RKO (cell line): ENCODE results near the gene GRIK1.
"Not testable (repeated sequence)": the region's sequence is repeated elsewhere in the genome, so short reads cannot be mapped to it uniquely, and the experiment has no call there.

ENCODE experiments used
- DNase-seq: peaks from one replicate; pipeline ENCODE4 v3.0.0-alpha.2; 2016; ENCODE audit warnings: low spot score

Gene GRIK1

DNA sequence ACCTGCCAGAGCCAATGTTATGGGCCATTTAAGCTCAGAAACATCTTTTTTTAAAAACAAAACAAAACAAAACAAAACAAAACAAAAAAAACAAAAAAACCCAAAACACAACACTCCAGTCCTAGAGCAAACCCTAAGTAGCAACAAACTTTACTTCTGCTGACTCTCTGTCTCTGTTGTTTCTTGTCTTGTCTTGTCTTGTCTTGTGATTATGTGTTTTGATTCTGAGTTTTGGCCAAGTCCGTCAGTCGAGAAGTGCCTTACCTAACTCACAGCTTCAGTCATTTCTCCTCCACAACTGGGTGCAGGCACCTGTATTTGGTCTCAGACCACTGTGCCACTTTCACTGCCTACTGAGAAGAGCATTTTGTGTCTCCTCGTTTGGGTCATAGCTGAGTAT, 333.2 kb downstream of the GRIK1 start:
- no peak for DNase-seq

DNA sequence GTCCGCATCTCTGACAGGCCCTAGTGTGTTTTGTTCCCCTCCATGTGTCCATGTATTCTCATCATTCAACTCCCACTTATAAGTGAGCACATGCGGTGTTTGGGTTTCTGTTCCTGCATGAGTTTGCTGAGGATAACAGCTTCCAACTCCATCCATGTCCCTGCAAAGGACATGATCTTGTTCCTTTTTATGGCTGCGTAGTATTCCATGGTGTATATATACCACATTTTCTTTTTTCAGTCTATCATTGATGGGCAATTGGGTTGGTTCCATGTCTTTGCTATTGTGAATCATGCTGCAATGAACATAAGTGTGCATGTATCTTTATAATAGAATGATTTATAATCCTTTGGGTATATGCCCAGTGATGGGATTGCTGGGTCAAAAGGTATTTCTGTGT, 334.6 kb downstream of the GRIK1 start:
- DNase-seq, result not testable (repeated sequence)

DNA sequence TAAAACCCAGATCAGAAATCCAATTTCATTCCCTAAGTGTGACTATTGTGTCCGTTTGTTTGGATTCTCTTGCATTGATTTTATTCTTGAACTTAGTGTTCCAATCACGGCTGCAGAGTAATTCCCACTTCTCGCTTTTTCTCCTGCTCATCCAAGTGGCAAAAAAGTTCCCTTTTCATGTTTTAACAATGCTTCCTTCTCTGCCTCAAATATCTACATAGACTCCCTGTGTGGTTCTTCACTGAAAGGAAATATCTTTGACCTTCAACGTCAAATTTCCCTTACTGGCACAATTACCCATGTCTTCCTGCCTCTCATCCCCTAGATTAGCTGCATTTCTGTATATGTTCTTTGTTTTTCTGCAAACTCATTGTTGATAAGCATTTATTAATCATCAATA, 335.7 kb downstream of the GRIK1 start:
- DNase-seq, result no peak

DNA sequence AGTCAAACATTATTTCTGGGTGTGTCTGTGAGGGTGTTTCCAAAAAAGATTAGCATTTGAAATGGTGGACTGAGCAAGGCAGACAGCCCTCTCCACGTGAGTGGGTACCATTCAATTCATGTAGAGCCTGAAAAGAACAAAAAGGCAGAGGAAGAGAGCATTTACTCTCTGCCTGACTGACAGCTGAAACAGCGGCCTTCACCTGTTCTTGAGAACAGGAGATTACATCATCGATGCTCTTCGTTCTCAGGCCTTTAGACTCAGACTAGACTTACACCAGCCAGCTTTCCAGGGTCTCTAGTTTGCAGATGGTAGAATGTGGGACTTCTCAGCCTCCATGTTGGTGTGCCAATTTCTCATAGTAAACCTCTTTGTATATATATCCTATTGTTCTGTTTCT, 338.7 kb downstream of the GRIK1 start:
- DNase-seq, result no peak

DNA sequence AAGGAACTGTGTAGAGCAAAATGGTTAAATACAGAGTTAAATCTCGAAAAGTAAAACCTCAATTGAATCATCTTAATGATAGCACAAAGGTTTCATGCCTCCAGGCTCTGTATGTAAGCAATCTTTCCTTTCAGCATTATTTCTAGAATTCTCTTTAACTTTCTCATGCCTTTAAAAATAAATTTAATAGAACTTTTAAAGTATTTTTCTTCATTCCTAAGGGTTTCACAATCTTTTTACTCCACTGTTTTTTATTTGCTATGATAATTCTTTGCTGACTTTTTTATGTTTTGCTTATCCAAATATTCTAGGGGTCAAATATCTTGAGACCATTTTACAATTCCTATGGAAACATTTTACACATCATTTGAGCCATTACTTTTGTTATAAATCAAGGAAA, 353.1 kb downstream of the GRIK1 start:
- no peak for DNase-seq

DNA sequence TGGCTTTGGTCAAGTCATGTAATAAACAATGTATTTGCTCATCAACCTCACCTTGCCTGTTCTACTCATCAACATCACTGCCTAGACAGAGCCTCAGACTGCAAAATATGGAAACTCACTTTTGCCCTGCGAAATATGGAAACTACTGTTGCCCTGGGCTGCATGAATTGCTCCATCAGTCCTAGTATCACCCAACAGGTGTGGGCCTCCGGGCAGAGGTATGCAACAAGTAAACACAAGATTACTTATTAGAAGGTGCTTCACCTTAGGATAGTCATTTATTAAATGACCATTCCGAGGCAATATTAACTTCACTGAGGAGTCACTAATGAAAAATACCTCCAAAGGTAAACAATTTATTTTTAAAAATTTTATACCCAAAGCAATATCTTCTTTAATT, 354.3 kb downstream of the GRIK1 start:
- DNase-seq, result no peak

DNA sequence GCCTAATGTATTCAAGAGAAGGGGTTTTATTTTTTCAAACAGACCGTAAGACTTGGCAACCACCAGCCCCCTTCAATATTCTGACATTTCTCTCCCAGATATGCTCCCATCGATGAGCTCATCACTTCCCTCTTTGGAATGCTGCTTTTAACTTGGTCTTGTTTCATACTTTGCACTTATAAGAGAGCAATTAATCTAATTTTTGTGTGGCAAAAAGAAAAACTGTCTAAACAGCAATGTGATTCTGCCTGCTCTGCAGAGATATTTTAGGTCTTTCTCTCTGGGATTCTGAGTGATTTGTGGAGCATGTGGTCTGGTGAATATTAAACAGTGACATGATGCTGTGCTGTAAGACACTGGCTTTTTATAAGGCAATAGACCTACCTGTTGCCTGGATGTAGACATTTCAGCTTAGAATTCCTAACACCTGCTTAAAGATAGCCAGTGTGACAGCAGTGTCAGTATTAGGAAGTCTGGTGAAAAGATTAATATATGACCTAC, 356.3 kb downstream of the GRIK1 start:
- no peak for DNase-seq

DNA sequence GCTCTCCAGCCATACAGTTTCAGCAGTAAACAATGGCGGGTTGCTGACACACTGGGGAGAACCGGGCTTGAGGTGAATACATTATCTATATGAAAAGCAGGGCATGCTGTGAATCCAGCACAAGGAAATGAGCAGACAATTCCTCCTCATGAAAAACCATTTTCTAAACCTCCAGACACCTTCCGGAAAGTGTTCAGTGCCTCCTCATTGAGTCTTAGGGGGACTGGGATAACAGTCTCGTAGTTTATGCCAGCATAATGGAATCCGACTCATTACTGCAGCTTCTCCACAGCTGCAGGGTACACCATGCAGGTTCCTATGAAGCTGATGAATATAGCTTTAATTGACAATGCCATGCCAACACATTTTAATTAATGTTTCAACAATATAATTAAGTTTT, 356.9 kb downstream of the GRIK1 start:
- DNase-seq, result no peak

DNA sequence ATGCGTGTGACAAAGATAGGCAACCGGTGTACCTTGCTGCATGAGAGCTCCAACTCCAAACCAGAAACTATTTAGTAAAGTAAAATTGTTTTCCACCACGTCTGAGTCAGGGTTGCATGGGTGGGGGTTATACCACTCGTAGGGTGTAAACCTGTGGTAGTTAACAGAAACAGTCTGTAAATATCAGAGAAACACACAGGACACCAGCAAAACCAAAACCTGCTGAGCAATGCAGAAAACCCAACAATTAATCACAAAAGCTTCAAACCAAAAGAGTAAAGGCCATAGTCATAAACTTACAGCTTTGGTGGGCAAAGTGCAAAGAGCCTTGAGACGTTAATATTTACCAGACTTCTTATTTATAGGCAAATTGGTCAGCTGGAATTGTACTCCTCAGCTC, 358.4 kb downstream of the GRIK1 start:
- no peak for DNase-seq

DNA sequence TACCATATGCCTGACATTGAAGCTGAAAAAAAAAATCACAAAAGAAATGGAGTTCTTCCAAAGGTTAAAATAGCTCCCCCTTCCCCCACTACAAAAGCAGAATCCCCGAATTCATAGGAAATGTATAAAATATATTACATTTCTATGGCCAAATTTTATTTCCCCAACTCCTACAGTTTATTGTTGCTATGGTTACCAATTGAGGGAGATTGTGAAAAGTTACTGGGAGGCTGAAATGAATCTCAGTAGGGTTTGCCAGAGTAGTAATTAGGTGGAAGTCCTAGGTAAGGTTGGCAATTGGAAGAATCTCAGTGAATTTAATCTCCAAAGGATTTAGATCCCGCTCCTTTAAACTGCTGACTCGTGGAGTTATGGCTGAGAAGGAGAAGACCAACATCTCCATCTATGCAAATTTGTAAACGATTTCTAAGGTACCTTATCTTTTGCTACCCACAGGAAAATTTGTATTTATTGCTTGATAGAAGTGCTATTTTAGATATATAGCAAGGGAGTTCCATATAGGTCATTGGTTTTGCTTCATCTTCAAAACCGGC, 359.0 kb downstream of the GRIK1 start:
- DNase-seq, result no peak

DNA sequence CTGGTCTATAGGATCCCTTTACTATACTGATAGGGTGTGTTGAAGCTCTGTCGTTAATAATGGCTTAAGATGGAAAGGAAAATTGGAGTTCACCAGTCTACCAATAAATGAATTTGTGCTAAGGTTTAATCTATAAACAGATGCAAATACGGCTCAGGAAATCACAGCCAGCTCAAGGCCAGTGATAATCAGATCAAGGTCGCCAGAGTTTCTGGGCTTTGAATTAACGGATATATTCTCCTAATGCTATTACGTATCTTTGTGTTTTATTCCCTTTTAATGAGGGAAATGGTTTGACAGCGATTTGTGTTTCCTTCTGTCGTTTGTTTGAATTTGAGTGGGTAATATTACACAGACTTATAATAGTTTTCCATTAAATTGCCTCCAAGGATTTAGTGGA, 361.5 kb downstream of the GRIK1 start:
- DNase-seq, result no peak

DNA sequence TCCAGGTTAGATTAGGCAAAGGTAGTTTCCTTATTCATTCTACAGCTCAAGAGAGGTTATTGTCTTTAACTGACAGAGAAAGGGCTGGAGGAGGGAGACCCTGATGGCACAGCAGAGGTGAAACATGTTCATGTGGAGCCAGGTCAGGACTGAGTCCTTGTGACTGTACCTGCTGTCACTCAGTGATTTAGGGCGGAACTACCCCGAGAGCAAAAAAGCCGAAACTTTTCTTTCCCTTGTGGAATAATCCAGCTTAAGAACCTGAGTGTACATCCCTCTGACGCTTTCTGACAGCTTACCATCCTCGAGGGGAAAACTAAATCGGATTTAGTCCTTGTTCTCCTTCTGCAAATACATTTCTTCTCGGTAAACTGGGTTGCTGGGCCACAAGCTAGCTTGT, 367.8 kb downstream of the GRIK1 start:
- DNase-seq, result no peak

DNA sequence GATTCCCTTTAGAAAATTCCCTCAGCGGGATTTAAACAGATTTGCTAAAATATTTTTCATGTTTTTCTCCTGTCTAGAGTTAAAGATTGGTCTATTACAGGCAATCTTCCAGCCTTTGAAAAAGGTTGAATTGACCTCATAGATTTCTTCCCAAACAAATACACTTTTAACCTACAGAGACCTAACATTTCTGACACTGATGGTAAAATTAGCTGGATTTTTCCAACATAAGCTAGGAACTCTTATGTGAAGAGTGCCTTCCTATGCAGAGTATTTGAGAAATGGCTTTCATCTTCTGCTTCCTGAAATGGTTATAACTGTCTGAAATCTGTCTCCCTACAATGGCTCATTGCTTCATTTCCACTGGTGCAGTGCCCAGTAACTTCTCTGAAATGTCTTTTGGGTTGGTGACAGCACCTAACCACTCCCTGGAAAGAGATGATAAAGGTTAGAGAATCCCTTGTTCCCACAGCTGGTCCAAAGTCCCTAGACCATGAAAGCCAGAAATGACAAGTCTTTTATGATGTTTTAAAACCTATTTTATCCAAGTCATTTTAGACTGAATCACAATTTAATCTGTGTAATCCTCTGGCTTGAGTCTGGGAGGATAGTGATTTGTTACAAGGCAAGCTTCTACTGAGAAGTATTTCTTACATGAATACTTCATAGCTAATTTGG, 371.6 kb downstream of the GRIK1 start:
- no peak for DNase-seq

DNA sequence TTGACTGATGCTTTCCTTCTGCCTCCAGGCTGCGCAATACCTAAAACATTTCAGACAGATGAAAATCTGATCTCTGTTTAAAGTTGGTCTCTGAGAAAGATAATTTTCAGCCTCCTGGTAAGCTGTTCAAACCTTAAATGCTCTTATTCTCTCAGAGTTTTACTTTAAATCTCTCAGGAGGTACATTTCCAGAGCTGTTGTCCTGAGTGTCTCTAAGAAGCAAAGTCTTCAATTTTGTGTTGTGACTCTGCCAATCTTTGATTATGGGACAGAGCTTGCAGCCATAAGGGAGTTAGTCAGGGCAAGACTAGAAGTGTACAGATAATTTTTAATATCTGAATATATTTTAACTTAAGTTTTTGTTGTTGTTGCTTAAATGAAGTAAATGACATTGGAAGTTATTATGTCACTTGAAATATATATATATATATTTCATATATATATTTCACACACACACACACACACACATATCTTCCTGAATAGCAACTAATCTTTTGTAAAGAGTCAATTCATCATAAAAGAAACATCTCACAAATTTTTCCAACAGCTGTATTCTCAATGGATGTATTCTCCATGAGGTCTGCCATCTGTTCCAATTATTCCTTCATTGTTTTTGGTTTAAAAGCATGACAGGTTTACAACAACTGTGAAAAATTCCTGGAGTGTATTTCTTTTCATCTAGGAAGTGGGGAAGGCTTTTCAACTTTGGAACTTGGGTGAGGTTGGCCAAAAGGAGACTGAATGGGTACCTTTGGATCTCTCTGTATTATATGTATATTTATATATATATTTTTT, 381.7 kb downstream of the GRIK1 start:
- no peak for DNase-seq

DNA sequence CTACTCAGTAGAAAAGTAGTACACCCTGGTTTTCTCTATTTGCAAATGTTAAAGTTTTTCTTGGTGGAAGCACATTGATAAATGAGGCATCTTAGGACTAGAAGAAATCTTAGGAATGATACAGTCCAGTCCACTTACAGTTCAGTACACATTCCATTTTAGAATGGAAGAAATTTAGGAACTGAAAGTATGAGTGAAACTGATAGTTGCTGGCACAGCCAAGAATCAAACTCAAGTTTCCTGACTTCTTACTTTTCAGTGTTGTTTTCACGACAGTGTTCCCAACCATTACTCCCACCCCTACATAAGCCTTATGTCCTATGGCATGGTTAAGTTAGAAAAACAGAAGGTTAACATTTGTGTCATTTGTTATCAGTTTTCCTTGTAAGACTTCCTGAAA, 382.6 kb downstream of the GRIK1 start:
- DNase-seq, result no peak

DNA sequence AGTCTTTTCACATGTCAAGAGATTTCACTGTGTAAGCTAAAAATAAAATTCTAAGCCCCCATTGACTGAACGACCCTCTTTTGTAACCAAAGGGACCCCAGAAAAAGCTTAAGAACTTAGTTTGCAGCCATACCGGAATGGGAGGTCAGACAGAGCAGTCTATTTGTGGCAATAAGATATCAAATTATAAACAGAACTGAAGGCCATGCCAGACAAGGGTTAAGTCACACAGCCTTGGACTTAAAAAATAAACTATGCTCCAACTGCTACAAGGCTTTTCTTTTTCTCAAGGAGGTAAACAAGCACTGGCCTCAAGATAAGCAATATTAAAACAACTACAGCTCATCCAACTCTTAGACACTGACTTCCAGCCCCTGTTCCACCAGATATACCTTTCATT, 384.2 kb downstream of the GRIK1 start:
- DNase-seq, result no peak

DNA sequence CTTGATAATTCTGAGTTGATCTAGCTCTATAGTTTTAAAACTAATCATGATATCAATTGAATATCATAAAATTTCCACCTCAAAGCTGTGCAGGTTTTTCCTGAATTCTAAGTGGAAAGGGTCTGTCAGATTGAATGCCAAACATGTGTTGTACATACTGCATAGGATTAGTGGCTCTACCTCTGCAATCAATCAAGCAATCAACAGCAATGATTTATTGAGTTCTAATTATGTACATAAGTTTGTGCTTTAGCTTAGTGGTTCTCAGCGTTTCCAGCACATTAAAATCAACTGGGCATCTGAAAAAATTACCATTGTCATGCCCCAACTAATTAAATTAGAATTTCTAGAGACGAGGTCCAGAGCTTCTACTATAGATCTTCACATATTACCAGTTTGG, 389.6 kb downstream of the GRIK1 start:
- no peak for DNase-seq

DNA sequence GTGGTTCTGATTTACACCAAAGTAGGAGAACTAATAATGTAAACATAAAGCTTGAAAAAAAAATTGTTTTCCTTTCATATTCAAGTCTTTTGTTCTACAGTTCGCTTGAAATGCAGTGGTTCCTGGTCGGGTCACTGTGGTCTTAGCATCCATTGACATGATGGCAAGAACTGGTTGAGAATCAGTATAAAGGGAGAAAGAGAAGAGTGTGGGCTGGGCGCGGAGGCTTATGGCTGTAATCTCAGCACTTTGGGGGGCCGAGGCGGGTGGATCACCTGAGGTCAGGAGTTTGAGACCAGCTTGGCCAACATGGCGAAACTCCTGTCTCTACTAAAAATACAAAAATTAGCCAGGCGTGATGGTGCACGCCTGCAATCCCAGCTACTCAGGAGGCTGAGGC, 390.2 kb downstream of the GRIK1 start:
- DNase-seq, result no peak

DNA sequence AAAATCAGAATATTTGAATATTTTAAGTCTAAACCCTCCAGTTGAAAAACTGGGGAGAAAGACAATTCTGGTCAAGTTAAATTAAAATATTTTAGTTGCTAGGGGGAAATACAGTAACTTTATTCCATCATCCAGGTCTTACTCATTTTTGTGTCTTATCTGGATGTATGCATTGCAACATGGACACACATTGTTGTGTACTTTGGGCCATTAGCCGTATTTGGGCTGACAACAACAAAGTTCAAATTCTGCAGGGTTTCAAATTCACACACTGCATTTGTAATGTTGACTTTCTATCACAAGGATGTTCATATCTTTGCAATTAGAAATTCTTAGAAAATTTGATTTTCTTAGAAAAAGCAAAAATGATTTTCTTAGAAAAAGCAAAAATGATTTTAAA, 391.8 kb downstream of the GRIK1 start:
- DNase-seq, result no peak

DNA sequence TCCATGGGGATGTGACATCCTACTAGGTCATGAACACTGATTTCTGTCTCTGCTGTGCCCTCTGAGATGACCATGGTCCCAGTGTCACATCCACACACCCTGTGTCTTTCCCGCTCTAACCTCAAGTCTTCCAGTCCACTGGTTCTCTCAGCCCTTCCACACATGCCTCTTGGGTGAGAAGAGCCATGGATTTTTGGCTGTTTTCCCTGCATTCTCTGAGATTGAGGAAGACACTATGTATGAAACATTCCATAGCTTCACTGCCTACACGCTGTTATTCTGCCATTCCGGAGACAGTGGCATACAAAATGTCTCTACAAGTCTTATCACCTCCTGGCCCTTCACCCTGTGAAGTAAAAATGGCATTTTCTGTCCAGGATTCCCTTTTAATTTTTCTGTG, 393.7 kb downstream of the GRIK1 start:
- no peak for DNase-seq

DNA sequence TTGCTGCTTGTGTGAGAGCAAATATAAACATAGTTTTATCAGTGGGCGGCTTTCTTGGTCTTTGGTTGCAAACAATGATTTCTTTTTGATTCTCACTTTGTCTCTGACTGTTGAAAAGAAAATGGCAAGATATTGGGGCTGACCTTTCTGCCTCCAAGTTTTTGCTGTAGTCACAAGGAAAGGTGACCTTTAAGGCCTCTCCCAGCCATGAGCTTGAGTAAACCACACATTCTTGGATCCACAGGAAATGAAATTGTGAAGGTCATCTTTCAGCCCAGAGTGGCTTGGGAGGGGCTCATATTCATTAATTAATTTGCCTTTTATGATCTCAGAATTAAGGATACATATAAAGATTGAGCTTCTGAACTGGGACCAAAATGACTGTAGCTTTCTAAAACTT, 399.5 kb downstream of the GRIK1 start:
- no peak for DNase-seq

DNA sequence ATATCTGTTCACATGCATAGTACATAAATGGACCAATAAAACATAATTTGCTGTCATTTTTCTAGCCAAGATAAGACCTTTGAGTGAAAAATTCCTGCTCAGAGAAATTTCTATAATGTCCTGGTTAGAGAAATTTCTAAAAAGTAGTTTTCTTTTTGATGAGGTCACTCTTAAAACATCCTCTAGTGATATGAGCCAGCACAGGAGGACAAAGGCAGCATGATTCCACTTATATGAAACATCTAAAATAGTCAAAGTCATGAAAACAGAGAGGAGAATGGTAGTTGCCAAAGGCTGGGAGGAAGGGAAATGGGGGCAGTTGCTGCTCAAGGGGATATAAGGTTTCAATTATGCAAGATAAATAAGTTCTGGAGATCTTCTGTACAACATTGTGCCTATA, 401.7 kb downstream of the GRIK1 start:
- DNase-seq, result no peak

DNA sequence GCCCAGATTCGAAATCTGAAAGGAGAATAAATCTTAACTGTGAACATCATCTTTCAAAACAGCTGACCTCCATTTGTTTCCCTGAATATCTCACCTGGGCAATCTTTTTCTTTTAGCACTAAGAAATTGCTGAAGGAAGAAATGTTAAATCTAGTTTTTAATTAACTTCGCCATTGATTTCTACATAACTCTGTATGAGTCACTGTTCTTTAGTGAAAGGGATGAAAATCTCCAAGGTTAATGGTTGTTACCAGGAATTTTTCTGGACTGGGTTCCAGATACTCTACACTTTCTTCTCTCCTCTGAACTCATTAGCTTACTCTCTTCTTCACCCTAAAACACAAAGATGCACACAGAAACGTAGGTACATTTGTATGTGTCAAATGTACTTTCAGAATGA, 405.3 kb downstream of the GRIK1 start:
- no peak for DNase-seq

DNA sequence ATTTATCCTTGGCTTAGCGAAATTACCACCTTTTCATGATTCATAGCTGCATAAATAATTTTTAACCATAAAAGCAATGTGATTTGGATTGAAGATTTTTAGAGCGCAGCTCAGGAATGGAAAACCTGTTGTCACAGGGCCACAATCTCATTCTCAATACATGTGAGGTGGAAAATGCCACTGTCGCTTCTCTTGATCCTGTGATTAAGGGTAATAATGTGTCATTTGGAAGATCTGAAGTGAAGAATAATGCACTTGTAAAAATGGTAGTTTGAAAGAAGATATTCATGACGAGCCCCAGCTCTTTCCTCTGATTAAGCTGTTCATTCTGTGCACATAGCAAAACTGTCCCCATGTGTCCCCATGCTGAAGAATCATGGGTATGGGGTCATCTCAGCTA, 410.7 kb downstream of the GRIK1 start:
- no peak for DNase-seq
